GM19395 (cell line): Measurements from ENCODE around the gene PCNX4.
A peak's percentile ranks its signal among the peaks of the same experiment; 100 is the strongest.
"Not testable (repeated sequence)": the region's sequence is repeated elsewhere in the genome, so short reads cannot be mapped to it uniquely, and the experiment has no call there.

Experiments used
- ATAC-seq: cut with Tn5 transposase; IDR thresholded peaks from one replicate; pipeline ENCODE4 v1.9.1; 2021; ENCODE audit warnings: mild to moderate bottlenecking, moderate library complexity; ENCODE audit not compliant: unreplicated experiment

The PCNX4 gene

DNA sequence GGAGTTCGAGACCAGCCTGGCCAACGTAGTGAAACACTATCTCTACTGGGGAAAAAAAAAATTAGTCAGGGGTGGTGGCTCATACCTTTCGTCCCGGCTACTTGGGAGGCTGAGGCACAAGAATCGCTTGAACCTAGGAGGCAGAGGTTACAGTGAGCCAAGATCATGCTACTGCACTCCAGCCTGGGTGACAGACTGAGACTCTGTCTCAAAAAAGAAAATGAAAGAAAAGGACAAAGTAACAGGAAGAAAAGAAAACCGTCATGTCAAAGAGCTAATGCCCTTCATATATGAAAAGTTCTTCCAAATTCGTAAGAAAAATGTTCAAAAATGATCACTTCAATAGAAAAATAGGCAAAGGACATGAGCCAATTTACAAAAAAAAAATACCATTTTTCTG is 8.1 kb downstream of the PCNX4 start:
- ATAC-seq = not testable (repeated sequence)

DNA sequence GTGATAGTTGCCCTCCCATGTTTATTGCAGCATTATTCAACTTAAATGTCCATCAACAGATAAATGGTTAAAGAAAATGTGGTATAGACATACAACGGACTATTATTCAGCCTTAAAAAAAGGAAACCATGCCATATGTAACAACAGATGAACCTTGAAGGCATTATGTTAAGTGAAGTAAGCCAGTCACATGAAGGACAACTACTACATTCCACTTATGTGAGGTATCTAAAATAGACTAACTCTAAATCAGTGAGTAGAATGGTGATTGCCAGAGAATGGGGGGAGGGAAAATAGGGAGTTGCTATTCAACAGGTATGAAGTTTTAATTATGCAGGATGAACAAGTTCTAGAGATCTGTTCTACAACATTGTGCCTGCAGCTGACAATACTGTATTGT is 10.1 kb downstream of the PCNX4 start:
- no peak for ATAC-seq

DNA sequence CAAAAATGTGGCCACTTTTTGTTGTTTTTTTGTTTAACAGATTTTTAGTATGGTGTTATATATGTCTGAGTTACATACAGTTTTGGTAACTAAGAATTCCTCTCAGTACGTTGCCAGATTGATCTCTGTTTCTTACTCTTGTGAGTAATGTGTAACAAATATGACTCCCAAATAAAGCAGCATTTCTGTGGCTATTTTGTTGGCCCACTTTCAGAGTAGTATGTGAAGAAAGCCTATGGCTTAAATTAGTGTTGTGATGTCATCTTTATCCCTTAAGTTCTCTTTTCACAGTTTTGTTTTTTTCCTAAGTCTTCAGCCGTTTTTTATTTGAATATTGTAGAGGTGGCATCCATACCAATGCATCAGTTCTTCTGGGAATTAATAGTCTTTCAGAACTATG is 10.7 kb downstream of the PCNX4 start:
- ATAC-seq = no peak

DNA sequence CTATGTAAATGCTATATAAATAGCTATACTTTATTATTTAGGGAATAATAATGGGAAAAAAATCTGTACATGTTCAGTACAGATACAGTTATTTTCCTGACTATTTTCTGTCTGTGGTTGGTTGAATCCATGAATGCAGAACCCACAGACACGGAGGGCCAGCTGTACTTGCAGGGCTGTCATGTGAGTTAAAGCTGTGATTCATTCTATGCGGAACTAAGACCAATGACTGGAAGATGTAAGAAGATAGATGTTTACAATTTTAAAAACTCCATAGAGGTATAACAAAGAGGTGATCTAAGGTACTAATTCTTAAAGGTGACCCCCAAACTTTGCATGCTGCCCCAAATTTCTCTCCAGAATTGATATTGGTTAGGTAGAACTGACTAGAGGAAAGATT is 14.6 kb downstream of the PCNX4 start:
- ATAC-seq = peak; percentile 55

DNA sequence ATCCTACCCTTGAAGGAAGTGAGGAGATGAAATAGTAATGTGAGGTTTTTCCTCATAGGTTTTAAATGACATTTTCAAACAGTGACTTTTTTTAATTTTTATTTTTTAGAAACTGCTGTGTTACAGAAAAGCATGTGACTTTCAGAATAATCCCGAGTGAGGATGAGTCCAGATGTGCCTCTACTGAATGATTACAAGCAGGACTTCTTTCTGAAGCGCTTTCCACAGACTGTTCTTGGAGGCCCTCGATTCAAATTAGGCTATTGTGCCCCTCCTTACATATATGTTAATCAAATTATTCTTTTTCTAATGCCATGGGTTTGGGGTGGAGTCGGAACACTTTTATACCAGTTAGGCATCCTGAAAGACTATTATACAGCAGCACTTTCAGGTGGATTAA is 15.8 kb downstream of the PCNX4 start:
- ATAC-seq = no peak

DNA sequence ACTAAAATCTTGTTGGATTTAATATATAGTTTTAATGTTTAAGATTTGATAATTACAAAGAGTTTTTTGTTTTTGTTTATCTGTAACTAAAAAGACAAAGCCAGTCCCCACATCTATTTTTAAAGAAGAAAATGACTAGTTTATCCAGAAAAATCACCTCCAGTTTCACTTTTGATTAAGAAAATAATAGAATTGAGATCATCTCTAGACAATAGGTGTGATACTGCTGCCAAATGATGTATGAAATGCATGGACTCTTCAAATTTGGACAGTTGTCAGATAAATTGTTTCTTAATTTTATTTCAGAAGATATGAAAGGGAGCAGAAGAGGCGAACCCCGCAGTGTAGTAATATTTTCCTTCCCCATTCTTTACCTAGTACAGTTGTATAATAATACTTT is 20.0 kb downstream of the PCNX4 start:
- ATAC-seq = no peak

DNA sequence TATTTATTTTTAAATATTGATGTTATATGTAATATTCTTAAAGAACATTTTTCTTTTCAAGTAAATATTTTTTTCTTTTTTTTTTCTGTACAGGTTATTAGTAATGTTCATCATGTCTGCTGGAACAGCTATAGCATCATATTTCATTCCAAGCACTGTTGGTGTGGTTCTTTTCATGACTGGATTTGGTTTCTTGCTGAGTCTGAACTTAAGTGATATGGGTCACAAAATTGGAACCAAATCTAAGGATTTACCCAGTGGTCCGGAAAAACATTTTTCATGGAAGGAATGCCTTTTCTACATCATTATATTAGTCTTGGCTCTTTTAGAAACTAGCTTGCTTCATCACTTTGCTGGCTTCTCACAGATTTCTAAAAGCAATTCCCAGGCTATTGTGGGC is 23.2 kb downstream of the PCNX4 start:
- ATAC-seq = no peak

DNA sequence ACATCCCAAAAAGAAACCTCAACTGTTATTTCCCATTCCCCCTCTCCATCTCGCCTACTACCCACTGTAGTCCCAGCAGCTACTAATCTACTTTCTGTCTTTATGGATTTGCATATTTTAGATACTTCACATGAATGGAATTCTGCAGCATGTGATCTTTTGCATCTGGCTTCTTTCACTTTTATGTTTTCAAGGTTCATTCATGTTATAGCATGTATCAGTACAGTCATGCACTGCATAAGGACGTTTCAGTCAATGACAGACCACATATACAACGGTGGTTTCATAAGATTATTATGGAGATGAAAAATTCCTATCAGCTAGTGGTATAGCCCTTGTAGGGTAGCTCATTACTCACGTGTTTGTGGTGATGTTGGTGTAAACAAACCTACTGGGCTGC is 24.5 kb downstream of the PCNX4 start:
- ATAC-seq = no peak

DNA sequence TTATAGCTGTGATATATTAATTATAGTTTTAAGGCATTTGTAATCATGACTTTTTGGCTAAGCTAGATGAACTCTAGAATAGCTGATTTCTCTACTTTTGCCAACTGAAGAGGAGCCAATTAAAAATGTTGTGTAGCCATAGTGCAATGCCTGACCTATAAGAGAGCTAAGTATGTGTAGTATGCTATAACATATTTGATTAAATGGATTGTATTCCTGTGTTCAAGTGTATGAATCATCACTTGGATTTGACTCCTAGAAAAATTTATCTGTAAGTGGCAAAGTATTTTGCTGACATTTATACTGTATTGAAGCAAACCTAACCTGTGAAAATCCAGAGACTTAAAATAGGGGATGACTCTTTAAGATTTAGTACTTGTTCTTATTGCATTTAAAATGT is 34.2 kb downstream of the PCNX4 start:
- no peak for ATAC-seq

DNA sequence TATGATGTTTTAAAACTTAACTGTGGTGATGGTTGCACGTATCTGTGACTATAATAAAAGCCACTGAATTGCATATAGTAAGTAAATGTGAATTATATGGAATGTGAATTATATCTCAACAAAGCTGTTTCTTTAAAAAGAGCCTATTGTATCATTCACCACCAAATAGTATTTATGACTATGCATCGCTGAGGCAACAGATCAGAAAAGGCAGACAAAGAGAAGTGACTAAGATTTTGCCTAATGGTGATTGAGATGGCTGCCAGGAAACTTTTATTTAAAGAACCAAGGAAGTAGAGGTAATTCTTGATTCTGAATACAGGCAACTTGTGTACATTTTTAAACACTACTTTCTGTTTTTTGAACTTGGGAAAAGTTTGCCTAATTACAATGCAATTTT is 41.8 kb downstream of the PCNX4 start:
- no peak for ATAC-seq

DNA sequence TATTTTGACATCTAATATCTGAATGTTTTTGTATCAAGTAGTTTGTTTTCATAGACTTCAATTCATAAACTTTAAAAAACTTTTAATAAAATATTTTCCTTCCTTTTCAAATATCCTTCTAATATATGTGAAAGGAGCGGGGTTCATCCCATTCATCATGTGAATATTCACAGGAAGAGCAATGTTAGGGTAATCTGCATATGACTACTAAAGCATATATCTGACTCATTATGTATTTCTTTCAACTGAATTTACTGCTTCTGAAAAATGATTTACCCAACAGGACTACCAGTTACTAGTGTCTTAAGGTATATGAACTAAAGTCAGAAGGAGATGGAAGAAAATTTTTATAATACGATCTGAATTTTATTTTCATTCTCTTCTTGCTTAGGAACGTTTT is 43.0 kb downstream of the PCNX4 start:
- no peak for ATAC-seq

DNA sequence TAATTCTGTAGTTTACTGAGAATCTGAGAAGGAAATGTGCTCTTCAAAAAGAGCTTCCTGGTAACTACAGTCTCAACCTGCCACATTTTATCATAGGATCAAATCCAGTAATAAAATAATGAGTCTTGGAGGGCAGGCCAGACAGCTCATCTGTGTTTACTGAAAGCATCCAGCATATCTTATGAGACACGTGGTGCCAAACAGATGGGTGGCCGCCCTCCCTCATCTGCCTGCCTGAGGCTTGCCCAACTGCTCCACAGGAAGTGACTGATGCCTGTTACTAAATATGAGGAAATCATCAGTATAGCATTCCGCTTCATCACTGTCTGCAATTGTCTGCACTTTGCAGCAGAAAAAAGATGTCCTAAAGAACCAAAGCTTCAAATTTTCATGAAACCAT is 60.0 kb downstream of the PCNX4 start:
- peak; percentile 90 for ATAC-seq

DNA sequence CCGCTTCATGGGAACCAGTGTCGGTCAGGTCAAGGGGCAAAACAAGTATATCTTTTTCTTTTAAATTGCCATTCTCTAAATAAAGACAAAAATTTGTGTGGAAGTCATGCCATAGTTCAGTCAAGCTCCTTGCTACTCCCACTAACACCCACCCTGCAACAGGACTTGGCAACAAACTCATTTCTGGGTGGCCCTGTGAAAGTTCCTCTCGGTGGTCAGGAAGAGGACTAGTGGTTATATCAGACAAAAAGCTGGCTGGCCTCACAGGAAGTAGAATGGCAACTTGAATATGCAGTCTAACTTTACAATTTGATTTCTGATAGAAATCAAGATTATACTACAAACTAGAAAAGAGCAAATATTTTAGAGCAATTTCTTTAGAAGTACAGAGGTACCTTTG is 62.3 kb downstream of the PCNX4 start:
- no peak for ATAC-seq

DNA sequence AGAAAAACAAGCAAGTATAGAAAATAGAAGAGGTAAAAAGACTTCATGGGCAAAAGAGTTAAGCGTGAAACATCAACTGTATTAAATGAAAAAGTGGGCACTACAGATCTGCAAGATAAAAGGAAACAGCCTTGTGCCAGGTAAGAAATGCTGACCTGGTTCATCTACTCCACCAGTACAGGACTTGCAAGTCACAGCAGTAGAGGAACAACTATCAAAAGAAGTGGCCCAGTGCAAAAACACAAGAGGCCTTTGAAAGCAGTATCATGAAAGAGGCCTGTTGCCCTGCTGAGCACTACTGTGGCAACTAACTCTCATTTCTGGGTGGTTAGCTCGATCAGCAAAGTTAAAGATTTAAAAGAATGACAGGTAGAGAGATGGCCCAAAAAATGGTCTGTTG is 62.9 kb downstream of the PCNX4 start:
- ATAC-seq = no peak

DNA sequence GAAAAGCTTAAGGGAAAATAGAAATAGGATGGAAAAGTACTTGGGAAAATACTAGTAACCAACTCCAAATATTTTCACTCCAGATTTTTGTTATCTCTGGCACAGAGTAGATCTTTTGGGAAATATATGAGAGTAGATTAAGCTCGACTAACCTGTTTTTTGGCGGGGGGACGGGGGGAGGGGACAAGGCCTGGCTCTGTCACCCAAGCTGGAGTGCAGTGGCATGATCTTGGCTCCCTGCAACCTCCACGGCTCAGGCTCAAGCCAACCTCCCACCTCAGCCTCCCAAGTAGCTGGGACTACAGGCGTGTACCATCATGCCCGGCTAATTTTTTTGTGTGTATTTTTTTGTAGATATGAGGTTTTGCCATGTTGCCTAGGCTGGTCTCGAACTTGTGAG is 68.7 kb downstream of the PCNX4 start:
- ATAC-seq = no peak

DNA sequence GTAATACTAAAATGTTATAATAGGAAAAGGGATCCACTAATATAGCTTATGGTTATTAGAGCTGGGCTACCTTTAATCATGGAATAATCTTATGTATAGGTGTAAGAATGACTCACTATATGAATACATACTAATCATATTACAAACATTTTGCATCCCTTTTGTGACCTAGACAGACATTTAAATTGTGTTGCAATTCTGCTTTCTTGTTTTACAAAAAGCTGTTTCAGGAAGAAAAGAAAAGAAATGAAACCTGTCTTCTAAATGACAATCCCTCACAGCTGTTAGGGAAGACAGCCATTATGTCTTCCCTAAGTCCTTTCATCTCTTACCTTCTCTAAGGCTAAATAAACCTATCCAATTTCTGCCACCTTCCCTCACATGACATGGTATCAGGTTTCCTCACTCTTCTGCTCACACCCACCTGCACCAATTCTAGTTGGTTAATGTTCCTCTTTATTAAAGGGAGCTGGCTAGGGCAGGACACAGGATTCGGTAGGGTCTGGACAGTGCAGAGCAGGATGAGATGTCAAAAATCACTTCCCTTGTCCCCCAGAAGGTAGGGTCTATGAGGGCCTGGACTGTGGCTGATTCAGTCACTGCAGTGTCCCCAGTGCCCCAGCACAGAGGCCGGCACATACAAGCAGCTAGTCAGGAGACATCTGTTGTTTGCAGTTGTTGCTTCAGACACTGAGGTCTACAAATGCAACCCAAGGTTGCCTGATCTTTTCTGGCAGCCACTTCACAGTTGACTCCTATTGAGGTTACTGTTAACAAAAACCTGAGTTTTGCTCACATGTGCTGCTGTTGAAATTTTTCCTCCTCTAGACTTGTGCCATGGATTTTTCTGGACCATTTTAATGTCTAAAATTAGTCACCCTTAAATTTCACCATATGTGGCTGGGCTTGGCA is 69.7 kb downstream of the PCNX4 start:
- no peak for ATAC-seq

DNA sequence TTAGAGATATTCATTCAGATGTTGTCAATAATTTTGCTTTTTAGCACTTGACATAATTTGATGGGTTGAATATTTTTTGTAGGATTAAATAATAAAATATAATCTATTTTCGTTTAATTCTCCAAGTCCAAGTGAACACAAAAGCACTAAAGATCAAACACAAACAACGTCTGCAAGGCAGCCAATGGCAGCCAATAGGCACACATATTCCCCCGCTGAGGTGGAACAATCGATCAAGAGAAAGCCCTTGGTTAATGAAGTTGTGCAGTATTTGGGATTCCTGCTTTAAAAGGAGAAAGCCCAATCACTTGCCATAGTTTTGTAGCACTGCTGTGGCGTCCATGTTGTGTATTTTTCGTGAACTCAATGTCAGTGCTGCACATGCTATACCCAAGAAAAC is 72.0 kb downstream of the PCNX4 start:
- ATAC-seq = no peak

DNA sequence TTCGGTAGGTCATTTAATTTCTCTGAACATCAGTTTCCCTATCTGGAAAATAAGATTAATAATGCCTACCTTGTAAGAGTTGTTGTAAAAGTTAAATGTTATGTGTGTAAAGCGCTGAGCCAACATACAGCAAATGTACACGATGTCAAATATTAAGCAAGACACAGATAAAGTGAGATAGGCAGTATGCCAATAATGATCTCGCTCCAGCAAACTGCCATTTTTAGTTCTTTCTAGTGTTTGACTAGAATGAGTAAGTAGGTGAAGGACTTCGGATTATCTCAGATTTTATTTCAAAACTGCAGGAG is 72.6 kb downstream of the PCNX4 start:
- ATAC-seq = peak; percentile 23

DNA sequence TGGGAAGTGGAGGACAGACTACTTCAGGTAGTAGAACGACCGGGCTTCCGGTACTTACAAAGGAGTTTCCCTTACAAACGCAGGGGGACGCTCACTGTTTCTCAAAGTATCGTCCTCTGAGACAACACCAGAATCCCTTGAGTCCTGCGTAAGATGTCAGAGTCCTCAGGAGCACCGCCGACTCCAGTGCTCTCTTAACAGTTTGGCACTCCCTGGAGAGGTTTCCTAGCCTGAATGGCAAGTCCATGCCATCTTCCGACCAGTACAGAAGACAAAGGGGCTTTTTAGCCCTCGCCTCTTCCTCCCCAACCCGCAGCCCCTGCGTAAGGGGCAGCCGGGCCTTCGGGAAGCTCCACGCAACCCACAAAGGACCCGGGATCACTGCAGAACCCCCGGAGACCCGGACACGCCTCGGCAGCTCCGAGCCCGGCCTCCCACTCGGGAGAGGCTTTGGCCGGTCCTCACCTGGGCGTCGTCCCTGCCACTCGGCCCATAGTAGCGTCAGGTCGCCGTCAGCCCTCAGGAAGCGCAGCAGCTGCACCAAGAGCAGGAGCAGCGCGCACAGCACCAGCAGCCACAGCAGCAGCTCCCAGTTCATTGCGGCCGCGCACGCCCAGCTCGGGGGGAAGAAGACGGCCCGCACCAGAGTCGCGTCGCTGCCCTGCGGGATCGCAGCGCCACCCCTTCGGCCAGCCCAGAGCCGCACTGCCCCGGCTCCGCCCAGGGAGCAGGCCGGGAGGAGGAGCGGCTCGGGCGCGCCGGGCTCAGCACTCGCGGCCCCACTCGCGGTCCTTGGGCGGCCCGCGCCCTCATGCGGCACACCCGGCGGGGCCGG is 73.2 kb downstream of the PCNX4 start, which contains the start of gene DHRS7:
Gene DHRS7 (minus strand): TSS at position 687 of the 835 bp plus-strand sequence. CDS start 89 bp downstream, at position 598.
- ATAC-seq = peak; percentile 76

DNA sequence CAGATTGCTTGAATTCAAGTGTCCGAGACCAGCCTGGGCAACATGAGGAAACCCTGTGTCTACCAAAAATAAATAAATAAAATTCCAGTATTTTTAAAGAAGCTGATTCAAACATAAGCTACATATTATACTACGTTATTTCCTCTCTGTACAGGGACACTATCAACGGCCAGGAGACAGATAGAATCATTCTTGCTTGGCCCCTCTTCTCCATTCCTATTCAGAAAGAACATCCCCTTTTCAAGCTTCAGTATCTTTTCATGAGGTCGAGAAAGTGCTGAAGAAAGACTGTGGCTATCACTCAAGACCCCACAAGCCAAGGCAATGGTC is 73.8 kb downstream of the PCNX4 start:
- ATAC-seq = peak; percentile 27

DNA sequence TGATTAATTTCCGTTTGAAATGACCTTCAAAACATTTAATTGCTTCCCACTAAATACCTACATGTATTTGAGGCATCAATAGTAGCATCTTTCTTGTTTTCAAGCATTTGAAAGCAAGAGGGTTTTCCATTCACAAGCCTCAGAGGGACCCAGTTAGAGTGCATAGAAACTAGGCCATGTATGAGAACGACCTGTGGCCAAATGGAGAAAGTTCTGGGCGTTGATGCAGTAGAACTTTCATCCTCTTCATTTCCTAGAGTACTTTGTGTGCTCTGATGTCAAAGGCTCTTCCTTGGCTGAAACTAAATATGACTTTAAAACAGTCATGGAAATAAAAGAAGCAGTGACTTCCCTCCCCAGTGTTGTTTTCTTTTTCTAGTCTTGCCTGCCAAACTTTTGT is 74.4 kb downstream of the PCNX4 start:
- ATAC-seq = no peak

DNA sequence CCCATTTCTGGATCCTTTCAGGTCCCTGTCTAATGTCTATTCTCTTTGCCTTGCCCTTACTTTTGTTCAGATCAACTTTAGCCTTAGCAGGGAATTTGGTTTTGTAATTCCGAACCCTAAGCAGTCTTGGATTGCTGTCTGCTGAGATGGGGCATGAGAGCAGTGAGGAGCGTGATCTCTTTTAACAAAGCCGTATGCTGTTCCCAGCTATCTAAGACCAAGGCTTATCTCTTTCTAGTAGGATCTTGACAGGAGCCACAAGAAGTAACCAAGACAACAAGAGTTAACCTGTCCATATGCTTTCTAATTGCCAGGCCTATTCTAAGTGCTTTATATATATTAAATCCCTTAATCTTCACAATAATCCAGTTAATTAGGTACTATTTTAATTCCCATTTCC is 78.0 kb downstream of the PCNX4 start:
- ATAC-seq = no peak
